Eye (tissue), 1 donor: ENCODE results near the gene TEX101.
"Not testable (repeated sequence)": the region's sequence is repeated elsewhere in the genome, so short reads cannot be mapped to it uniquely, and the experiment has no call there.

Experiments
- DNase-seq: peaks from one replicate; pipeline ENCODE4 v3.0.0-alpha.2; 2015

The TEX101 gene

GRCh38 chr19:43414554-43414953 lies at the start of gene TEX101:
Gene TEX101, plus strand, starts transcription at chr19:43414890. Its CDS starts 1,030 bp downstream, at chr19:43415920.
- no peak for DNase-seq

- DNase-seq: not testable (repeated sequence)
These were observed 49.0 kb upstream of the TEX101 start for GRCh38 chr19:43365677-43366076.

- DNase-seq: no peak
These were observed 46.9 kb upstream of the TEX101 start for GRCh38 chr19:43367822-43368221.

- not testable (repeated sequence) for DNase-seq
These were observed 45.8 kb upstream of the TEX101 start for GRCh38 chr19:43368897-43369296.

- no peak for DNase-seq
These were observed 42.8 kb upstream of the TEX101 start for GRCh38 chr19:43371909-43372308.

- no peak for DNase-seq
These were observed 42.2 kb upstream of the TEX101 start for GRCh38 chr19:43372462-43372861.

- DNase-seq: not testable (repeated sequence)
These were observed 37.1 kb upstream of the TEX101 start for GRCh38 chr19:43377624-43378023.

- no peak for DNase-seq
These were observed 34.7 kb upstream of the TEX101 start for GRCh38 chr19:43380008-43380407.

- no peak for DNase-seq
These were observed 33.8 kb upstream of the TEX101 start for GRCh38 chr19:43380771-43381386.

GRCh38 chr19:43382586-43383216 lies 32.0 kb upstream of the TEX101 start:
- not testable (repeated sequence) for DNase-seq

GRCh38 chr19:43383254-43383653 lies 31.4 kb upstream of the TEX101 start:
- not testable (repeated sequence) for DNase-seq

- not testable (repeated sequence) for DNase-seq
These were observed 30.9 kb upstream of the TEX101 start for GRCh38 chr19:43383759-43384158.

GRCh38 chr19:43390903-43391551 lies 23.7 kb upstream of the TEX101 start:
- DNase-seq: peak; percentile 64

- DNase-seq: not testable (repeated sequence)
These were observed 23.1 kb upstream of the TEX101 start for GRCh38 chr19:43391552-43391935.

- not testable (repeated sequence) for DNase-seq
These were observed 21.2 kb upstream of the TEX101 start for GRCh38 chr19:43393501-43393900.

- DNase-seq: no peak
These were observed 19.1 kb upstream of the TEX101 start for GRCh38 chr19:43395561-43395960.

GRCh38 chr19:43406297-43406696 lies 8.4 kb upstream of the TEX101 start:
- no peak for DNase-seq

GRCh38 chr19:43407416-43408005 lies 7.2 kb upstream of the TEX101 start:
- no peak for DNase-seq

- no peak for DNase-seq
These were observed 6.6 kb upstream of the TEX101 start for GRCh38 chr19:43408043-43408442.

- DNase-seq: no peak
These were observed 5.3 kb upstream of the TEX101 start for GRCh38 chr19:43409415-43409814.

GRCh38 chr19:43412441-43412840 lies 2.2 kb upstream of the TEX101 start:
- DNase-seq: no peak

- no peak for DNase-seq
These were observed 2.4 kb downstream of the TEX101 start for GRCh38 chr19:43416951-43417623.

- no peak for DNase-seq
These were observed 6.3 kb downstream of the TEX101 start for GRCh38 chr19:43420954-43421353.
